Measurements from ENCODE around the gene ALG3. TPM values are rescaled to one million over a fixed set of nuclear protein-coding genes. Genes with fewer than 3 reads are reported as not detected.
"Not testable (repeated sequence)": the region's sequence is repeated elsewhere in the genome, so short reads cannot be mapped to it uniquely, and the experiment has no call there.

Gene ALG3
- total RNA-seq, 1 donor, result 41.0 TPM

GRCh38 chr3:184275381-184275701, 26.6 kb upstream of the ALG3 start:
- no peak overlapping the region for H3K4me3 ChIP-seq (ENCODE audit: low read depth, low read length)
- TF ChIP-seq CTCF (IDR thresholded peaks at IDR 0.05; ENCODE audit: insufficient read depth, low read depth, low read length), result no peak
- no peak for DNase-seq (ENCODE audit: low read depth)

- DNase-seq (ENCODE audit: low read depth), result no peak
- no peak for TF ChIP-seq CTCF (IDR thresholded peaks at IDR 0.05; ENCODE audit: insufficient read depth, low read depth, low read length)
- no peak overlapping the region for H3K4me3 ChIP-seq (ENCODE audit: low read depth, low read length)
Measured at GRCh38 chr3:184272269-184272668, 23.5 kb upstream of the ALG3 start.

GRCh38 chr3:184267249-184267648, 18.5 kb upstream of the ALG3 start:
- DNase-seq (ENCODE audit: low read depth), result not testable (repeated sequence)

GRCh38 chr3:184262764-184263179, 14.0 kb upstream of the ALG3 start:
- DNase-seq (ENCODE audit: low read depth), result peak; percentile 7
- H3K4me3 ChIP-seq (ENCODE audit: low read depth, low read length), result no peak overlapping the region
- TF ChIP-seq CTCF (IDR thresholded peaks at IDR 0.05; ENCODE audit: insufficient read depth, low read depth, low read length), result no peak

More at GRCh38 chr3:184267249-184267648, 18.5 kb upstream of the ALG3 start:
- H3K4me3 ChIP-seq (ENCODE audit: low read depth, low read length), result not testable (repeated sequence)

- DNase-seq (ENCODE audit: low read depth), result peak; percentile 31
- no peak for TF ChIP-seq CTCF (IDR thresholded peaks at IDR 0.05; ENCODE audit: insufficient read depth, low read depth, low read length)
- H3K4me3 ChIP-seq (ENCODE audit: low read depth, low read length), result peak overlapping the region; percentile 50
Measured at GRCh38 chr3:184261854-184262763, 13.3 kb upstream of the ALG3 start.

GRCh38 chr3:184261270-184261853, 12.6 kb upstream of the ALG3 start, which contains the start of gene CAMK2N2:
Gene CAMK2N2 (minus strand): TSS chr3:184261553. CDS start chr3:184261285, 268 bp downstream.
- DNase-seq (ENCODE audit: low read depth), result peak; percentile 47
- H3K4me3 ChIP-seq (ENCODE audit: low read depth, low read length), result peak within 1 kb of the TSS; percentile 50
- TF ChIP-seq CTCF (IDR thresholded peaks at IDR 0.05; ENCODE audit: insufficient read depth, low read depth, low read length), result no peak

- no peak for DNase-seq (ENCODE audit: low read depth)
- TF ChIP-seq CTCF (IDR thresholded peaks at IDR 0.05; ENCODE audit: insufficient read depth, low read depth, low read length), result no peak
- H3K4me3 ChIP-seq (ENCODE audit: low read depth, low read length), result peak overlapping the region; percentile 44
Measured at GRCh38 chr3:184260724-184261269, 12.0 kb upstream of the ALG3 start.

Data from fibroblast of villous mesenchyme (primary cell).